Ureter (tissue), 1 donor: ENCODE measurements around the gene UBQLN2. TPM values are rescaled to one million over a fixed set of nuclear protein-coding genes. Genes with fewer than 3 reads are reported as not detected.
"Not testable (repeated sequence)": the region's sequence is repeated elsewhere in the genome, so short reads cannot be mapped to it uniquely, and the experiment has no call there.

Experiments
- DNase-seq: peaks from one replicate; pipeline ENCODE4 v3.0.0-alpha.2; 2020; ENCODE audit warnings: low spot score
- total RNA-seq: library from RNA; stranded (reverse); gene quantifications from one replicate; pipeline ENCODE4 v1.2.4, GENCODE V29; 2023
- donor health status: DM: yes; HTN: yes; CAD: no.

Gene UBQLN2
- total RNA-seq: 65.0 TPM

GRCh38 chrX:56563231-56564161 is at the start of gene UBQLN2:
Gene UBQLN2 (plus strand): TSS chrX:56563627. CDS start chrX:56563874, 247 bp downstream.
- peak; percentile 84 for DNase-seq

DNA sequence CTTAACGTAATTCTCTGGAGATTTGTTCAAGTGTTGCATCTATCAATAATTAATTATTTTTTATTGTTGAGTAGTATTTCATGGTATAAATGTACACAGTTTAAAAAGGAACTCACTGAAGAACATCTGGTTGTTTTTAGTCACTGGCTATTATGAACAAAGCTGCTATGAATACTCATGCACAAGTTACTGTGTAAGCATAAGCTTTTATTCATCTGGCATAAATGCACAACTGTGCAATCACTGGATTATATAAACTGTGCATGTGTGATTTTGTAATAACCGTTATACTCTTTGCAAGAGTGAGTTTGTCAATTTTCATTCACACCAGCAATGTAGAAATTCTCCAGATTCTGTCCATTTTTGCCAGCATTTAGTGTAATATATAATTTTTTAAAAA is 43.8 kb upstream of the UBQLN2 start:
- no peak for DNase-seq

GRCh38 chrX:56529482-56530007 is 33.9 kb upstream of the UBQLN2 start:
- DNase-seq: not testable (repeated sequence)

DNA sequence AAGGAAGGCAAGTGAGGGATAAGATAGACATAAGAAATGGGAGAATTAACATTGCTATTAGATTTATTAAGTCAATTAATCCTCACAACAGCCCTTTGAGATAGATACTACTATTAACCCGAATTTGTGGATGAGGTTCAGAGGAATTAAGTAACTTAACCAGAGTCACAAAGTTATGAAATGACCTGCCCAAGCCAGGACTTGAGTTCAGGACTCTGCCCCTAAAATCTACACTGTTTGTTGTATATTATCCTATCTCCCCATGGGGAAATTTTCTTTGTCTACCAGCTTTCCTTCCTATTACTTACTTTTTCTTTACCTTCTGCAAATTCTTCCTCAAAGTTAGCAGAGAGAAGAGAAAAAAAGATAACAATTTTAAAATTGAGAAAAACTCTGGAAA is 33.4 kb upstream of the UBQLN2 start:
- DNase-seq: no peak

GRCh38 chrX:56550667-56551066 is 12.8 kb upstream of the UBQLN2 start:
- no peak for DNase-seq

- DNase-seq: no peak
These were observed 8.6 kb upstream of the UBQLN2 start for GRCh38 chrX:56554870-56555269.

DNA sequence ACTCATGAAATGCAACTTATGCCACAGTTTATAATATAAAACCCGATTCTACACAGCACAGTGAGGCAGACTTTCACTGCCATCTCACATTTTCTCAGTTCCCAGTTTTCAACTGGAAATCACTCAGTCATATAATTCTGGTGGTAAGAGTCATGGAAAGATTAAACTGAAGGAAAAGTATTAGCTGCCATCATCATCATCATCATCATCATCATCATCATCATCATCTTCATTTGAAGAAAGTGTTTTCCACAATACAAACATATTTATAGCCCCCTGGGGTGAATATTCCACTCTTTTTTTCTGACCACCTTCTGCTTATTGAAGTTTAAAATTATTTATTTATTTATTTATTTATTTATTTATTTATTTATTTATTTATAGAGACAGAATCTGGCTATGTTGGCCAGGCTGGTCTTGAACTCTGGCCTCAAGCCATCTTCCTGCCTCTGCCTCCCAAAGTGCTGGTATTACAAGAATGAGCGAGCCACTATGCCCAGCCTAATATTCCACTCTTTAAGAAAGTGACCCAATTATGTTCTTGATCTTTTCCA is 6.0 kb upstream of the UBQLN2 start:
- DNase-seq: no peak

- DNase-seq: no peak
These were observed 898 bp downstream of the UBQLN2 start for GRCh38 chrX:56564164-56564885.

DNA sequence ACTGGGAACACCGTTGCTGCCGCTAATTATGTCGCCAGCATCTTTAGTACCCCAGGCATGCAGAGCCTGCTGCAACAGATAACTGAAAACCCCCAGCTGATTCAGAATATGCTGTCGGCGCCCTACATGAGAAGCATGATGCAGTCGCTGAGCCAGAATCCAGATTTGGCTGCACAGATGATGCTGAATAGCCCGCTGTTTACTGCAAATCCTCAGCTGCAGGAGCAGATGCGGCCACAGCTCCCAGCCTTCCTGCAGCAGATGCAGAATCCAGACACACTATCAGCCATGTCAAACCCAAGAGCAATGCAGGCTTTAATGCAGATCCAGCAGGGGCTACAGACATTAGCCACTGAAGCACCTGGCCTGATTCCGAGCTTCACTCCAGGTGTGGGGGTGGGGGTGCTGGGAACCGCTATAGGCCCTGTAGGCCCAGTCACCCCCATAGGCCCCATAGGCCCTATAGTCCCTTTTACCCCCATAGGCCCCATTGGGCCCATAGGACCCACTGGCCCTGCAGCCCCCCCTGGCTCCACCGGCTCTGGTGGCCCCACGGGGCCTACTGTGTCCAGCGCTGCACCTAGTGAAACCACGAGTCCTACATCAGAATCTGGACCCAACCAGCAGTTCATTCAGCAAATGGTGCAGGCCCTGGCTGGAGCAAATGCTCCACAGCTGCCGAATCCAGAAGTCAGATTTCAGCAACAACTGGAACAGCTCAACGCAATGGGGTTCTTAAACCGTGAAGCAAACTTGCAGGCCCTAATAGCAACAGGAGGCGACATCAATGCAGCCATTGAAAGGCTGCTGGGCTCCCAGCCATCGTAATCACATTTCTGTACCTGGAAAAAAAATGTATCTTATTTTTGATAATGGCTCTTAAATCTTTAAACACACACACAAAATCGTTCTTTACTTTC is 1.8 kb downstream of the UBQLN2 start:
- DNase-seq: no peak

- no peak for DNase-seq
These were observed 6.1 kb downstream of the UBQLN2 start for GRCh38 chrX:56569378-56570057.

- no peak for DNase-seq
These were observed 9.5 kb downstream of the UBQLN2 start for GRCh38 chrX:56572975-56573374.

- no peak for DNase-seq
These were observed 11.4 kb downstream of the UBQLN2 start for GRCh38 chrX:56574861-56575260.

- no peak for DNase-seq
These were observed 13.3 kb downstream of the UBQLN2 start for GRCh38 chrX:56576721-56577120.

GRCh38 chrX:56588397-56589188 is 25.2 kb downstream of the UBQLN2 start:
- no peak for DNase-seq

DNA sequence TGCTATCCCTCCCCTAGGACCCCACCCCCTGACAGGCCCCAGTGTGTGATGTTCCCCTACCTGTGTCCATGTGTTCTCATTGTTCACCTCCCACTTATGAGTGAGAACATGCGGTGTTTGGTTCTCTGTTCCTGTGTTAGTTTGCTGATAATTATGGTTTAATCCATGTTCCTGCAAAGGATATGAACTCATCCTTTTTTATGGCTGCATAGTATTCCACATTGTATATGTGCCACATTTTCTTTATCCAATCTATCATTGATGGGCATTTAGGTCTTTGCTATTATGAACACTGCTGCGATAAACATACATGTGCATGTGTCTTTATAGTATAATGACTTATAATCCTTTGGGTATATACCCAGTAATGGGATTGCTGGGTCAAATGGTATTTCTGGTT is 28.4 kb downstream of the UBQLN2 start:
- not testable (repeated sequence) for DNase-seq

- DNase-seq: no peak
These were observed 36.7 kb downstream of the UBQLN2 start for GRCh38 chrX:56600141-56600540.

DNA sequence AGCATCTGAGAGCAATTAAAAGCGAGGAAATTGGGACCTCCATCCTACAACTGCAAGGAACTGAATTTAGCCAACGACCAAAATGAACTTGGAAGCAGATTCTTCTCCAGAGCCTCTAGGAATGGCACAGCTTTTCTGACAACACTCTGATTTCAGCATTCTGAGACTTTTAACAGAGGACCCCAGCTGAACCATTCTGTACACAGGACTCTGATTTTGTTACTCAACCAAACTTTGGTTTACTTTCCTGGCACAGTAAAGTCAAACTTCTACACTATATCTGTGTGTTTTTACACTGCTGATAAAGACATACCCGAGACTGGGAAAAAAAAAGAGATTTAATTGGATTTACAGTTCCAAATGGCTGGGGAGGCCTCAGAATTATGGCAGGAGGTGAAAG is 37.6 kb downstream of the UBQLN2 start:
- DNase-seq: no peak

DNA sequence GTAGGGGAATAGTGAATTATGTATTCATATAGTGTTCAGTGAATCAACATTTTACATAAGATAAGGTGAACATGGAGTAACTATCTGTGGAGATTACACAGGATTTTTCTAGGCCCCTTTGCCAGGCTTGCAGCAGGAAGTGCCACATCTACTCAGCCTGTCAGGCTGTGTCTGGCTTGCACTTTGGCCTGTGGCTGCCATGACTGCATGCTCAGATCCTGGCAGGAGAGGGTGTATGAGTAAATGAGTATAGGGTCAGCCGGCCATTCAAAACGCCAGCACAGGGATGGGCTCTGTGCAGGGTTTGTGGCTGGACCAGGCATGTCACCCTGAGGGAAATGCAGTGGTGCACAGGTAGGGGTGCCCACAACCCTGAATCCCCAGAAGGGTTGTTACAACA is 51.9 kb downstream of the UBQLN2 start:
- no peak for DNase-seq
